DOHH2 (cell line): Measurements from ENCODE around the gene WRAP73.

Experiments
- CTCF ChIP-seq: fragments of 200-600 bp; sonication (generic); IDR thresholded peaks from one replicate; pipeline ENCODE4 v1.5.1; 2014; ENCODE audit warnings: antibody characterized with exemption, mild to moderate bottlenecking, low read depth, low read length; ENCODE audit not compliant: poor library complexity, severe bottlenecking
- EZH2phosphoT487 ChIP-seq: fragments of 200-600 bp; sonication (generic); IDR thresholded peaks from 2 replicates; pipeline ENCODE4 v1.6.1; 2017; ENCODE audit warnings: borderline replicate concordance, mild to moderate bottlenecking, antibody characterized with exemption, low read length, moderate library complexity, mixed read lengths

- TF ChIP-seq CTCF (no peak), EZH2phosphoT487 (no peak)
These were observed 47.5 kb downstream of the WRAP73 start for GRCh38 chr1:3602375-3602774.
